GM12873 (cell line): ENCODE data around the gene COPS7A.

Experiments used
- CTCF ChIP-seq: IDR thresholded peaks from 2 replicates; pipeline ENCODE4 v1.5.1; 2012; ENCODE audit warnings: low read depth, mild to moderate bottlenecking, moderate library complexity, low read length, control low read depth; ENCODE audit not compliant: insufficient read depth; ENCODE audit errors: missing control alignments

Gene COPS7A

DNA sequence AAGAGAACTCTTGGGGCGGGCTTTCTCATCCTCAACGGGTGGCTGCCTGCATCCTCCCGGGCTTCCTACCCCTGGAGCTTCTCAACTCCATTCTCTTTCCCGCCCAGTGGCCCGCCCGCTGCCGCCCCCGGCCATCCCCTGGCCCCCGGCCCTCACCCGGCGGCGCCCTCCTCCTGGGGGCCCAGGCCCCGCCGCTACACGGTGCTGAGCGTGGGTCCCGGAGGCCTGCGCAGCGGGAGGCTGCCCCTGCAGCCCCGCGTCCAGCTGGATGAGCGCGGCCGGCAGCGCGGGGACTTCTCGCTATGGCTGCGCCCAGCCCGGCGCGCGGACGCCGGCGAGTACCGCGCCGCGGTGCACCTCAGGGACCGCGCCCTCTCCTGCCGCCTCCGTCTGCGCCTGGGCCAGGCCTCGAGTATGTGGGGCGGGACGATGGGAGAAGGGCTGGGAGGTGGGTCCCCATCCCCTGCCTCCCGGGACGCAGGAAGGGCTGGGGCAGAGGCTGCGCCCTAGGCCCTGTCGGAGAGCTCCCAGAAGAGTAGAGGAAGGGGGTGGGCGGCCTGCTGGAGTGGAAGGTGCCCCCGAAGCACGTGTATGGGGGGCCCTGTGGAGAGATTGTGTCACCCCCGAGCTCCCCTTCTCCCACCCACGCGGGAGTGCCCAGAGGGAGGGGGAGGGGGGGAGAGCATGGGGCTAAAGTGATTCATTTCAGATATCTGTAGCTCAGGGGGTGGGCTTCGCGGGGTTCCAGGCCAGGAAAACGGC is 49.9 kb downstream of the COPS7A start:
- no peak for TF ChIP-seq CTCF

DNA sequence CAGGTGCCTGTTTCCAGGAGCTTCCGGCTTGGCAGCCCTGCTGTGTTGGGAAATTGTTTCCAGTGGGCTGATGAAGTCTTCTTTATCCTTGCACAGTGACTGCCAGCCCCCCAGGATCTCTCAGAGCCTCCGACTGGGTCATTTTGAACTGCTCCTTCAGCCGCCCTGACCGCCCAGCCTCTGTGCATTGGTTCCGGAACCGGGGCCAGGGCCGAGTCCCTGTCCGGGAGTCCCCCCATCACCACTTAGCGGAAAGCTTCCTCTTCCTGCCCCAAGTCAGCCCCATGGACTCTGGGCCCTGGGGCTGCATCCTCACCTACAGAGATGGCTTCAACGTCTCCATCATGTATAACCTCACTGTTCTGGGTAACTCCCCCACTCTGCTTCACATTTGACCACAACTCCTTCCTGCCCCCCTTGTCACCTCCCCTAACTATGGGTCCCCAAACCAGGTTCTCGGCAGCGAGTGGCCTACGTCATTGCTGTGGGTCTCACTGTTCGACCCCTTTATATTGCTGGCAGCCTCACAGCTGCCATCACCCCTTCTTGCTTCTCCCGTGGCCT is 50.7 kb downstream of the COPS7A start:
- TF ChIP-seq CTCF, result no peak

DNA sequence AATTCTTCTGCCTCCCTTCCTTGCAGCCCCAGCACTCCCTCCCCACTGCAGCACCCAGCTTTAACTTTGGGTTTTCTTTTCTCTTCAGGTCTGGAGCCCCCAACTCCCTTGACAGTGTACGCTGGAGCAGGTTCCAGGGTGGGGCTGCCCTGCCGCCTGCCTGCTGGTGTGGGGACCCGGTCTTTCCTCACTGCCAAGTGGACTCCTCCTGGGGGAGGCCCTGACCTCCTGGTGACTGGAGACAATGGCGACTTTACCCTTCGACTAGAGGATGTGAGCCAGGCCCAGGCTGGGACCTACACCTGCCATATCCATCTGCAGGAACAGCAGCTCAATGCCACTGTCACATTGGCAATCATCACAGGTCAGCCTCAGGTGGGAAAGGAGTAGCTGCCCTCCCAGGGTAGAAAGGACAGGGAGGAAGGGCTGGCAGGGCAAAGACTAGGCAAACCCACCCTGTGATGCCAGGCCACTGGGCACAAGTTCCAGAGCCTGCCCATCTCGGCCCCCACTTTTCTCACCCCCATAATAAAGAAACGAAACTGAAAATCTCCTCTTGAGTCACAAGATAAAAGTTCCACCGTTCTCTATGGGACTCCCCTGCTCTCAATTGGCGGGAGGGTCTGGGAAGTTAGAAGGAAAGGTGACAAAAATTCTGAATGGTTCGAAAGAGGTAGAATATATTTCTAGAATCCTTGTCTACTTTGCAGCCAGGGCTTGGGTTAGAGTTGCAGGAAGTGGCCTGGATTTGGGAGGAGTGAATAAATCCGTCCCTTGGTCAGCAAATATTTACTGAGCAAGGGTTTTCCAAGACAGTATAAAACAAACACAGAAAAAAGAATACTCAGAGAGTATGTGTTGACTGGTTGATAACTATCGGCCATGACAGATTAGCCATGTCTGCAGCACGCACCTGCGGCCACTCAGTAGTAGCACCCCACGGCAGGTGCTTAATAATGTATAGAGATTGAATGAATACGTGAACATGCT is 51.6 kb downstream of the COPS7A start:
- no peak for TF ChIP-seq CTCF

- TF ChIP-seq CTCF, result no peak
These were observed 53.5 kb downstream of the COPS7A start for GRCh38 chr12:6777386-6777785.

DNA sequence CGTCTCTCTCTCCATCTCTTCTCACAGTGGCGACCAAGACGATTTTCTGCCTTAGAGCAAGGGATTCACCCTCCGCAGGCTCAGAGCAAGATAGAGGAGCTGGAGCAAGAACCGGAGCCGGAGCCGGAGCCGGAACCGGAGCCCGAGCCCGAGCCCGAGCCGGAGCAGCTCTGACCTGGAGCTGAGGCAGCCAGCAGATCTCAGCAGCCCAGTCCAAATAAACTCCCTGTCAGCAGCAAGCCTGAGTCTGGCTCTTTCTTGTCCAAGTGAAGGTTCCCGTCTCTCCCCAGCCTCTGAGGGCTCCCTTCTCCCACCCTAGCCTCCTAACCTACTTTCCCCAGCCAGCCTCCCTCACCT is 54.3 kb downstream of the COPS7A start:
- TF ChIP-seq CTCF, result no peak

DNA sequence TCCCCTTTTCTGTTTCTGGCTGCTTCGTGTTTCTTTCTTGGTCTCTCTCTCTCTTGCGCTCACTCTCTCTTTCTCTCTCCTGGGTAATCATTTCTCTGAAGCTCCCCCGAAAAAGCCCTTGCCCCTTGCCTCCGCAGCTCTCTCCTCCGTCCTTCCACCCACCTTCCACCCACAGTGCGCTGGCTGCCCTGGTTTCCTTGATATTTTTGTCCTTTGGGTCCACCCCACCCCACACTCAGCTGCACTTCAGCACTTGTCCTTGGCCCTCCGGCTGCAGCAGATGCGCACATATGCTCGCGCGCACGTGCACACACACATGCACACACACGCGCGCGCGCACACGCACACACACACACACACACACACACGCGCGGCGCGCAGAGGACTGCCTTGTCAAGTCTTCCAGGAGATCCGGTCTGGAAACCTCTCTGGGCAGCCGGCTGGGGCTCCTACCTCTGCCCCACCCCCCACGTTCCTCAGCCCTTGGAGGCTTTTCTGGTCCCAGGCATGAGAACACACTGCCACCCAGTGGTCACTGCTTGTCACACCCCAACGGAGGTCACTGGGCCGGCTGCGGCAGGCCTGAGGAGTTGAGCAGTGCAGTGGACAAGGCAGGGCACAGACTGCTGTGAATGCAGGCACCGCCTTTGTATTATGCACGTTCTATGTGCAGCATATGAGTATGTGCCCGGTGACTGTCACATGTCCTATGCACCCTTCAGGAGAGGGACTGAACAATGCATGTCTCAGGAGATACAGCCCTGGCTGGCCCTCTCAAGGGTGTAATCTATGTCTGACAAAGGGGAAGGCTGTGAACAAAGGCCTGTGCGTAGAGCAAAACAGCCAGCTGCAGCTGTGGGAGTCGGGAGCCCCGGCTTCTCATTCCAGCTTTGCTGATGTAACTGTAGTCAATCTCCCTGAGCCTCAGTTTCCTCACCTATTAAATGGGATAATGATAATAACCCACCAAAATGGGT is 55.0 kb downstream of the COPS7A start:
- peak; percentile 94 for TF ChIP-seq CTCF
